Fibroblast of skin of right biceps (primary cell): ENCODE data around the gene HIF3A.
"Not testable (repeated sequence)": the region's sequence is repeated elsewhere in the genome, so short reads cannot be mapped to it uniquely, and the experiment has no call there.

Experiments
- DNase-seq: peaks from one replicate; pipeline ENCODE4 v3.0.0-alpha.2; 2013

HIF3A gene

DNA sequence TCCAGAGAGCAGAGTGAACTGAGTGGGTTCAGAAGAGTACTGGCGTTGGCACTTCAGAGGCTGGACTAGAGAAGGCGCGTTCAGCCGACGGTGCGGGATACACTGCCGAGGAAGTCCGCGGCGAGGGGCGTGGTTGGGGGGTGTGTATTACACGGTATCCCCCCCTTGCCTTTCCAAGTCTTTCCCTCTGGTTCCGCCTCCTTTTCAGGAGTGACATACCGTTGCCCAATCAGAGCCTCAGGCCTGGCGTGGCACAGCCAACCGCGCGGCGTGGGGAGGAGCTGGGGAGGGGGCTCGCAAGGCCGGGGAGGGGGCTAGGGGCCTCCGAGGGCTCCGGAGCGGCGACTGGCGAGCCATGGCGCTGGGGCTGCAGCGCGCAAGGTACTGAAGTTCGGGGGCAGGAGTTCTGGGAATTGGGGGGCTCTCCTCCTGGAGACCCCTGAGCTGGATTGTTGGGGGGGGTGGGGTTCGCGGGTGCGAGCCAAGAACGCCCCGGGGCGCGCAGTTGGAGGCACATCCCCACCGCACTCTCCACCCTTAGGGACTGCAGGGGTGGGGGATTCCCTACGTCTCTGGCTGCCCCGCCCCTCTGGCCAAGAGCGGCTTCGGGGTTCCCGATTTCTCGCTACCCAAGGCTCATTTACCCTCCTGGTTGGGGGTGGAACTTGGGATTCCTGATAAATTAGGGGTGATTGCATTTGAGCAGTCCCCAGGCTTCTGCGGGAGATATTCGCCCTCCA lies at the start of gene HIF3A:
TSS of gene HIF3A (plus strand) at position 321 of the 740 bp plus-strand sequence. CDS start at position 356, 35 bp downstream.
- no peak for DNase-seq

GRCh38 chr19:46250076-46250735 lies 46.6 kb upstream of the HIF3A start:
- DNase-seq = no peak

GRCh38 chr19:46251416-46251815 lies 45.4 kb upstream of the HIF3A start:
- no peak for DNase-seq

DNA sequence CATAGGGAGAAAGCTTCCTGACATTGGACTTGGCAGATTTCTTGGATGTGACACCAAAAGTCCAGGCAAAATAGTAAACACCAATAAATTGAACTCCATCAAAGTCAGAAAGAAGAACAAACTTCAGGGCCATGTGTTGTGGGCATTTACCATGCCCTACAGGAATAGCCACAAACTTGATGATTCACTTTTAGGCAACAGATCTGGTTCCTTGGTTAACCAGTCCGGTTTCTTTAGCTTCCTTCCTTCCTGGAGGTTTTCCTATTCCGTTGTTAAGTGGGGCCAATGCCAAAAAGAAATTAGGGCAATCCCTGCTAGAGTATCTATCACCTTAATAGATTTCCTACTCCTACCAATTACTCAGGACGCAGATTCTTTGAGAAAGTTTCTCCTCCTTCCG lies 42.1 kb upstream of the HIF3A start:
- DNase-seq = no peak

DNA sequence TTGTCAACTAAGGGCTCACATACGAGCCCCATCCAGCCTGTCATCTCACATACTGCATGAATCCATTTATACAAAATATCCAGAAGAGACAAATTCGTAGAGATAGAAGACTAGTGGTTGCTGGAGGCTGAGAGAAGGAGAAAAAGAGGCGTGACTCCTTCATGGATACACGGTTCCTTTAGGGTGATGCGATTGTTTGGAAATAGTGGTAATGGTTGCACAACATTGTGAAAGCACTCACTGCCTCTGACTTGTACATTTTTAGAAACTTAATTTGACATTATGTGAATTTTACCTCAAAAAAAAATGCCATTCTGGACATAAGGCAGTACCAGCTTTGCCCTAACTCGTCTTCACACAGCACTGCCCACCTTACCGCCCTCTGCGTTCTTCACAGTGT lies 40.0 kb upstream of the HIF3A start:
- peak; percentile 2 for DNase-seq

DNA sequence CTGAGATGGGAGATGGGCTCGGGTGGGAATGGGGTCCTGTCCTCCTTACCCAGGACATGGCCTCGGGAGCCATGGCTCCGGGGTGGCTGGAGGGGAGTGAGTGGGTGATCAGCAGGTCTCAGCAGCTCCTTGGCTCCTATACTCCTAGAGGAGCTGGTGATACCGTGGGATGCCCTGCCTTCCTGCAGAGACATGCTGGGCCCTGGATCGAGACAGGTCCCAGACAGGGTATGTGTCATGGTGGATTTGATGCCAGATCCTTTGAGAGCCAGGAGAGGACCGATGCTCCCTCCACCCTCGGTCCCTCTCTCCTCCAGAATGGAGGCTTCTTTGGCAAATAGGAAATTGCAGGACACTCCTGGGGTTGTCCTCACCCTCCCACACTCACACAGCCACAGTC lies 35.3 kb upstream of the HIF3A start:
- DNase-seq = not testable (repeated sequence)

DNA sequence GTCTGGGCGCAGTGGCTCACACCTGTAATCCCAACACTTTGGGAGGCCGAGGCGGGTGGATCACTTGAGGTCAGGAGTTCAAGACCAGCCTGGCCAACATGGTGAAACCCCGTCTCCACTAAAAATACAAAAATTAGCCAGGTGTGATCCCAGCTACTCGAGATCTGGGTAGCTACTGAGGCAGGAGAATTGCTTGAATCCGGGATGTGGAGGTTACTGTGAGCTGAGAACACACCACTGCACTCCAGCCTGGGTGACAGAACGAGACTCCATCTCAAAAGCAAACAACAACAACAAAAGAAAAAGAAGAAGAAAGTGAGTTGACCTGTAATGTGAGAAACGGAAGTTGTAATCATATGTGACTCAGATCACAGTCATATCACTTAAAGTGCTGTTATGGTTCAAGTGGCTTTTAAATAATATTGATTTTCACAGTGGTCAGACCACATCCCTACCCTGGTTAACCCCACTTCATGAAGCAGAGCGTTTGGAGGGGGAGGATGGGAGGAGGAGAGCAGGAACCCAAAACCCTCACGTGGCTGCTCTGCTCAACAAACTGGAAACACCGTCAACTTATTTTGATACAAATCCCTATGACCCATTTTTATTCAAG lies 34.1 kb upstream of the HIF3A start:
- DNase-seq = peak; percentile 60

DNA sequence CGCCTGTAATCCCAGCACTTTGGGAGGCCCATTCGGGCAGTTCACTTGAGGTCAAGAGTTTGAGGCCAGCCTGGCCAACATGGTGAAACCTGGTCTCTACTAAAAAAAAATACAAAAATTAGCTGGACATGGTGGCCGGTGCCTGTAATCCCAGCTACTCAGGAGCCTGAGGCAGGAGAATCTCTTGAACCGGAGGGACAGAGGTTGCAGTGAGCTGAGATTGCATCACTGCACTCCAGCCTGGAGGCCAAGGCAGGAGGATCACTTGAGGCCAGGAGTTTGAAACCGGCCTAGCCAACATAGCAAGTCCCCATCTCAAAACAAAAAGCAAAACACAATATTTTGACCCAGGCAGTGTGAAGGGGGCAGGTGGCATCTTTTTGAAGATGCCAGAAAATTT lies 32.0 kb upstream of the HIF3A start:
- not testable (repeated sequence) for DNase-seq

DNA sequence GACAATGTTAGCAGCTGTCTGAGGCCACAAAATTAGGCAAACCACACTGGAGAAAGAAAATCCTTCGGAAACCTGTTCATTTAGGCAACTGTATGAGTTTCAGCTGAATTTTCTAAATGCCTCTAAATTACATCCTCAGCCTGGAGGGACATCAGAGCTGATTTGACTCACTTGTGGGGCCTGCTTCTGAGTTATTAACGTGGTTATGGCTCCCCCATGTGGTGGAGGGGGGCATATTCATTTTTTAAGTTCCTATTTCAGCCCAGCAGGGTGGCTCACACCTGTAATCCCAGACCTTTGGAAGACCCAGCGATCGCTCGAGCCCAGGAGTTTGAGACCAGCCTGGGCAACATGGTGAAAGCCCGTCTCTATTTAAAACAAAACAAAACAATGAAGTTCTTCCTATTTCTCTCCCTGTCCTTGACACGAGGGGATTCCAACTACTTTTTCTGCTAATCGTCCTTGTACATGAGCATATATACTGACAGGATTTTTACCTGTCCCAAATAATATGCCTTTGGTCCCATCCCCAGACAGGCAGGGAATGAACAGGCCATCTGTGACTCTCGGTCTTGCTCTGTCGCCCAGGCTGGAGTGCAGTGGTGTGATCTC lies 31.5 kb upstream of the HIF3A start:
- peak; percentile 82 for DNase-seq

- no peak for DNase-seq
Measured at GRCh38 chr19:46269101-46269500, 27.7 kb upstream of the HIF3A start.

DNA sequence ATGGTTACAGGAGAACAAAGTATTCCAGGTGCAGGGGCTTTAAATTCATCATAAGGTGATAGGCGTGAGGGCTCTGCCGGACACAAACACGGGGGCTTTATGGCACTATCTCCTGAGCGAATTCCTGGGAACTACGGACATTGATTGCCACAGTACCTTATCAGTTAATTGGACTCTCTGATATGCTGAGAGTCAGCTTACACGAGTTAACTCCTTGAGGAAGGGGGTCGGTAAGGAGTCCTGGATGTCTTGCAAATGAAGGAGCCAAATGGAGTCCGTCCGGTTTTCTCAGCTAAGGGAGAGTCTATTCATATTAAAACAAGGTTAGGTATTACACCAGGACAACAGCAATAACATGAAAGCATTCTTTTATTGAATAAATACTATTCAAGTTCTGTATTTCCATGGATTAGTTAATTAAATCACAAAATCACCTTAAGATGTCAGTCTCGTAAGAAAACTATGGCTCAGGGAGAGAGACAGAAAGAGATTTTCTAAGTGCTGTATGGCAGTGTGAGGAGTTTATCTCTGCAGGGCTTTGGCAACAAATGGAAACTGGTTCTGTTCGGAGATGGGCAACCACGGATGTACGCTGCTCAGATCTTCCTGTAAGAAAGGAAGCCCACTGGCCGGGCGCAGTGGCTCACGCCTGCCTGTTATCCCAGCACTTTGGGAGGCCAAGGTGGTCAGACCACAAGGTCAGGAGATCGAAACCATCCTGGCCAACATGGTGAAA lies 26.2 kb upstream of the HIF3A start:
- DNase-seq = no peak

GRCh38 chr19:46271481-46272197 lies 25.2 kb upstream of the HIF3A start:
- DNase-seq = peak; percentile 93

DNA sequence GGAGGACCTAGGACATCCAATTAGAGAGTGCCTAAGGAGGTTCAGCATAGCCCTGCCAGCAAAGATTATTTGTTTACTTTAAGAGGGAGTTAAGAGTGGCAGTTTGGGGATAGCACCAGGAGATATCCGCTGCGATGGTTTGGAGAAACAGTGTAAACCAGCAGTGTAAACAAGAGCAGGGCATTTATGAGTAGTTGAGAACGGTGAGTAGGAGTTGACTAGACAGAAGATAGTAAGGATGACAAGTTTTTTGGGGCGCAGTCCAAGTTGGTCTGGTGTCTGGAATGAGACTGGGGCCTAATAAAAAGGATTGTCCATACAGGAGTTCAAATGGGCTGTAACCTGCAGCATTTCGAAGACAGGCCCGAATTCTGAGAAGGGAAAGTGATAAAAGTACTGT lies 22.9 kb upstream of the HIF3A start:
- not testable (repeated sequence) for DNase-seq

- DNase-seq = no peak
Measured at GRCh38 chr19:46279177-46279576, 17.7 kb upstream of the HIF3A start.

DNA sequence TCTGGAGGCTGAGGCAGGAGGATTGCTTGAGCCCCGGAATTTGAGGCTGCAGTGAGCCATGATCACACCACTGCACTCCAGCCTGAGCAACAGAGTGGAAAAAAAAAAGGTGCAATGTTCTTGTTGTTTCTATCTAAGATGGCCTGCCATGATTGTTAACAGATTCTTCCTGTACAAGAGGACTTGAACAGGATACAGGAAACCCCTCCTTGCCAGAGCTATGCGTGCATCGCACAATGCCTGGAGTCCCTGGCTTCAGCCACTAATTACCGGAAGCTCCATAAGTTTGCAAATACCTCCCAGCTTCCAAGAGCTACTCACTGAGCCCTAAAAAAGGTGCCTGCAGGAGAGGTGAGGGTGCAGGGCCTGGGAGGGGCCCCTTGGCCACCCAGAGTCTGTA lies 13.1 kb upstream of the HIF3A start:
- DNase-seq = peak; percentile 41

- DNase-seq = no peak
Measured at GRCh38 chr19:46284635-46285034, 12.2 kb upstream of the HIF3A start.

DNA sequence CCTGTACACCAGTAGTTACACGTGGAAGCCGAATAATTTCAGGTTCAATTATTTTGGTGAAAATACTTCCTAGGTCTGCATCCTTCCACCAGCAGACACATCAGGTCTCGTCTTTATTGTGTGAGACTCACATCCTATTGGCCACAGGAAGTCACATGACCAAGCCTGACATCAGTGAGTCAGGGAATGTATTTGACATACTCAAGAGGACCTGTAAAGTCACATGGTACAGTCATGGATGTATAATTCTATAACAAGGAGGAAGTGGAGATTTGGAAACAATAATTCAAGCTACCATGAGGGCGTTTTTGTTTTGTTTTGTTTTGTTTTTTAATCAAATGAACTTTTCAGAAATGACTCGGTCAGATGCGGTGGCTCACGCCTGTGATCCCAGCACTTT lies 9.3 kb upstream of the HIF3A start:
- no peak for DNase-seq

- DNase-seq = peak; percentile 96
Measured at GRCh38 chr19:46288896-46289588, 7.8 kb upstream of the HIF3A start.

GRCh38 chr19:46289724-46290619 lies 6.9 kb upstream of the HIF3A start:
- DNase-seq = no peak

- no peak for DNase-seq
Measured at GRCh38 chr19:46291829-46292228, 5.0 kb upstream of the HIF3A start.

- no peak for DNase-seq
Measured at GRCh38 chr19:46294494-46294893, 2.3 kb upstream of the HIF3A start.
